Gastrocnemius medialis (tissue), 4 donors: ENCODE data around the gene HRH2.

Experiments used
- POLR2A ChIP-seq, 2 donors: fragments of 450-650 bp; IDR thresholded peaks; one replicate each; pipeline ENCODE4 v1.6.1; 2017; ENCODE audit warnings: antibody characterized with exemption in 2 of 2, mild to moderate bottlenecking in 2 of 2, moderate library complexity in 2 of 2
- TF ChIP-seq, protein P1 (sequence below), 5 experiments: fragments of 450-650 bp in 3 of 5; fragments of 200-600 bp in 2 of 5; sonication (generic) in 2 of 5; IDR thresholded peaks in 4 of 5; conservative IDR thresholded peaks in 1 of 5; 1 replicate in 4 of 5; 2 replicates in 1 of 5; pipeline ENCODE4 v1.5.1; 2016 to 2019; ENCODE audit warnings: antibody characterized with exemption in 5 of 5, mild to moderate bottlenecking in 3 of 5, moderate library complexity in 3 of 5

DNA sequence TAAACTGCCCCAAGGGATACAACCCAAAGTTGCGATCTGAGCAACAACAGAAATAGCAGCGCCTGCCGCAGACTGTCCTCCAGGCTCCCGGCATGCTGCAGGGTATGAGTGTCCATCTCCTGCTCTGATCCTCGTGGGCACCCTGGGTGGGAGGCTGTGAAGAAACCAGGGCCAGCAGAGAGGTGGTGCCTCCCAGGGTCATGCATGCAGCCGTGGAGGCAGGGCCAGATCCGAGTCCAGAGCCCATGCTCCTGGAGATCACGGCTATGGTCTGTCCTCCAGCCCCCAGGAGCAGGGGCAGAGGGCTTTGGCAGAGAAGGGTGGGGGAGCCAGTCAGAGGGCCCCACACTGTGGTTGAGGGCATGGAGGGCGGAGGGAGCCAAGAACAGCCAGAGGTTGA, 29.0 kb downstream of the HRH2 start:
- TF ChIP-seq, protein P1, sequence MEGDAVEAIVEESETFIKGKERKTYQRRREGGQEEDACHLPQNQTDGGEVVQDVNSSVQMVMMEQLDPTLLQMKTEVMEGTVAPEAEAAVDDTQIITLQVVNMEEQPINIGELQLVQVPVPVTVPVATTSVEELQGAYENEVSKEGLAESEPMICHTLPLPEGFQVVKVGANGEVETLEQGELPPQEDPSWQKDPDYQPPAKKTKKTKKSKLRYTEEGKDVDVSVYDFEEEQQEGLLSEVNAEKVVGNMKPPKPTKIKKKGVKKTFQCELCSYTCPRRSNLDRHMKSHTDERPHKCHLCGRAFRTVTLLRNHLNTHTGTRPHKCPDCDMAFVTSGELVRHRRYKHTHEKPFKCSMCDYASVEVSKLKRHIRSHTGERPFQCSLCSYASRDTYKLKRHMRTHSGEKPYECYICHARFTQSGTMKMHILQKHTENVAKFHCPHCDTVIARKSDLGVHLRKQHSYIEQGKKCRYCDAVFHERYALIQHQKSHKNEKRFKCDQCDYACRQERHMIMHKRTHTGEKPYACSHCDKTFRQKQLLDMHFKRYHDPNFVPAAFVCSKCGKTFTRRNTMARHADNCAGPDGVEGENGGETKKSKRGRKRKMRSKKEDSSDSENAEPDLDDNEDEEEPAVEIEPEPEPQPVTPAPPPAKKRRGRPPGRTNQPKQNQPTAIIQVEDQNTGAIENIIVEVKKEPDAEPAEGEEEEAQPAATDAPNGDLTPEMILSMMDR (IDR thresholded peaks at IDR 0.05 in 4 of 5, conservative IDR thresholded peaks at IDR 0.05 in 1 of 5), result no peak
- TF ChIP-seq POLR2A (IDR thresholded peaks at IDR 0.05), result no peak
